ENCODE results near the gene IL1R1. TPM values are rescaled to one million over a fixed set of nuclear protein-coding genes. Genes with fewer than 3 reads are reported as not detected.

The IL1R1 gene
- total RNA-seq, 1 donor from 2014 or later, result 0.05 TPM

GRCh38 chr2:102197389-102198137 is 55.0 kb downstream of the IL1R1 start:
- intact Hi-C loops (cut with micrococcal nuclease), result no loop called here

GRCh38 chr2:102200539-102200938 is 58.0 kb downstream of the IL1R1 start:
- intact Hi-C loops (cut with micrococcal nuclease), result no loop called here

- intact Hi-C loops (cut with micrococcal nuclease), result no loop called here
Observed at GRCh38 chr2:102204638-102205037, 62.1 kb downstream of the IL1R1 start.

GRCh38 chr2:102206666-102207341 is 64.3 kb downstream of the IL1R1 start:
- intact Hi-C loops (cut with micrococcal nuclease), result no loop called here

GRCh38 chr2:102208774-102209173 is 66.2 kb downstream of the IL1R1 start:
- intact Hi-C loops (cut with micrococcal nuclease), result no loop called here

- intact Hi-C loops (cut with micrococcal nuclease), result no loop called here
Observed at GRCh38 chr2:102209474-102209873, 66.9 kb downstream of the IL1R1 start.

- intact Hi-C loops (cut with micrococcal nuclease), result no loop called here
Observed at GRCh38 chr2:102217032-102217431, 74.5 kb downstream of the IL1R1 start.

GRCh38 chr2:102224824-102225739 is 82.5 kb downstream of the IL1R1 start:
- intact Hi-C loops (cut with micrococcal nuclease), result no loop called here

- intact Hi-C loops (cut with micrococcal nuclease), result no loop called here
Observed at GRCh38 chr2:102226171-102226570, 83.6 kb downstream of the IL1R1 start.

GRCh38 chr2:102226612-102227391 is 84.3 kb downstream of the IL1R1 start:
- intact Hi-C loops (cut with micrococcal nuclease), result no loop called here

GRCh38 chr2:102229141-102229769 is 86.7 kb downstream of the IL1R1 start:
- intact Hi-C loops (cut with micrococcal nuclease), result no loop called here

Other genes with a start within 250 kb of the IL1R1 start
- not detected in 2 replicates for gene IL1R2, start 150.8 kb upstream of the IL1R1 start, total RNA-seq
- gene IL1RL2, start 44.3 kb downstream of the IL1R1 start, total RNA-seq, result not detected in 2 replicates
- 2.4 and 3.0 TPM in 2 replicates for gene IL1RL1, start 168.8 kb downstream of the IL1R1 start, total RNA-seq
- gene IL18R1, start 213.1 kb downstream of the IL1R1 start, total RNA-seq, result 21.3 and 24.3 TPM in 2 replicates

All from T-helper 2 cell treated with Interferon-gamma antibody and Interleukin-4, amounts not matched to agents 100 ng/mL and 5 ng/mL, for 36 hours (primary cell).